SJCRH30 (cell line): ENCODE results near the gene PCDHGC4. TPM values are rescaled to one million over a fixed set of nuclear protein-coding genes. Genes with fewer than 3 reads are reported as not detected.

Experiments used
- DNase-seq, 2 experiments: peaks; one replicate each; pipeline ENCODE4 v3.0.0-alpha.2; 2015 to 2020
- H3K27ac ChIP-seq: fragments of 250-450 bp; sonication (Bioruptor Pico); 2 replicates; pipeline ENCODE4 v1.5.1; 2020; ENCODE audit warnings: mild to moderate bottlenecking, moderate library complexity
- H3K27me3 ChIP-seq: fragments of 250-450 bp; sonication (Bioruptor Pico); 2 replicates; pipeline ENCODE4 v1.5.1; 2020; ENCODE audit warnings: mild to moderate bottlenecking, moderate library complexity
- H3K36me3 ChIP-seq: fragments of 250-450 bp; sonication (Bioruptor Pico); 2 replicates; pipeline ENCODE4 v1.5.1; 2020; ENCODE audit warnings: mild to moderate bottlenecking, moderate library complexity
- H3K4me1 ChIP-seq: fragments of 250-450 bp; sonication (Bioruptor Pico); 2 replicates; pipeline ENCODE4 v1.5.1; 2020; ENCODE audit warnings: mild to moderate bottlenecking, moderate library complexity
- H3K4me3 ChIP-seq: fragments of 250-450 bp; sonication (Bioruptor Pico); 2 replicates; pipeline ENCODE4 v1.5.1; 2020; ENCODE audit warnings: mild to moderate bottlenecking, moderate library complexity
- H3K9me3 ChIP-seq: fragments of 250-450 bp; sonication (Bioruptor Pico); replicated peaks from 2 replicates; pipeline ENCODE4 v1.5.1; 2020; ENCODE audit warnings: mild to moderate bottlenecking, moderate library complexity
- total RNA-seq: library from RNA; depleted of rRNA; stranded (reverse); fragments of >200 nt; shearing (Covaris generic); gene quantifications from 2 replicates; pipeline ENCODE4 v1.2.3, GENCODE V29; 2014

Gene PCDHGC4
- total RNA-seq, 1 experiment from 2014 or later, result 3.6 TPM

DNA sequence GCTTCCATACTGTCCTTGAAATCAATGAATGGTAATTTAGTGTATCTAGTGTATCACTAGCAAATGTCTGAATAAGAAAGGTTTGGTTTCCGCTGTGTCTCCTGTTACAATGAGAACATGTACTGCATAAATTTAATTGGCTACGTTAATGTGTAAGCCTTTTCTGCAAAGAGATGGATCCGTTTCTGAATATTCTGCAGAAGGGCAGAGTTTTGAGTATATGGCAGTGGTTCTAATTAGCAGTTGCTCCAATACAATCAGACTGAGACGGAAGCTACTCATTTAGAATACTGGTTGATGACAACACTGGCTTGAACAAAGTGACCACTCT is 555 bp upstream of the PCDHGC4 start:
- DNase-seq, result no peak
- H3K27ac ChIP-seq, result no peak overlapping the region
- H3K4me3 ChIP-seq, result no peak overlapping the region

DNA sequence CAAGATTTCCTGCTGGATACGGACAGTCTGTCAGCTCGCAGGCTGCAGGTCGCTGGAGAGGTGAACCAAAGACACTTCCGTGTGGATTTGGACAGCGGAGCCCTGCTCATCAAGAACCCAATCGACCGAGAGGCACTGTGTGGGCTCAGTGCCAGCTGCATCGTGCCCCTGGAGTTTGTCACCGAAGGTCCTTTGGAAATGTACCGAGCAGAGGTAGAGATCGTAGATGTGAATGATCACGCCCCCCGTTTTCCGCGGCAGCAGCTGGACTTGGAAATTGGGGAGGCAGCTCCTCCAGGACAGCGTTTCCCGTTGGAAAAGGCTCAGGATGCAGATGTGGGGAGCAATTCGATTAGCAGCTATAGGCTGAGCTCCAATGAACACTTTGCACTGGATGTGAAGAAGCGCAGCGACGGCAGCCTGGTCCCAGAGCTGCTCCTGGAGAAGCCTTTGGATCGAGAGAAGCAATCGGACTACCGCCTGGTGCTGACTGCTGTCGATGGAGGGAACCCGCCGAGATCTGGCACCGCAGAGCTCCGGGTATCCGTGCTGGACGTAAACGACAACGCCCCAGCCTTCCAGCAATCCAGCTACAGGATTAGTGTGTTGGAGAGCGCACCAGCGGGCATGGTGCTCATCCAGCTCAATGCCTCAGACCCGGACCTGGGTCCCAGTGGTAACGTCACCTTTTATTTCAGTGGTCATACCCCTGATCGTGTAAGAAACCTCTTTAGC is 658 bp downstream of the PCDHGC4 start:
- Histone ChIP-seq H3K27ac (no peak overlapping the region), H3K27me3 (no peaks in the 10 kb centered on the region), H3K4me3 (no peak overlapping the region), H3K4me1 (no peaks in the 10 kb centered on the region), H3K36me3 (peaks cover 97% of the 10 kb centered on the region), H3K9me3 (peaks cover 18% of the 10 kb centered on the region)
- no peak for DNase-seq

More for the DNA sequence above, 555 bp upstream of the PCDHGC4 start:
- H3K9me3 ChIP-seq, result peaks cover 15% of the 10 kb centered on the region
- peaks cover 97% of the 10 kb centered on the region for H3K36me3 ChIP-seq
- H3K27me3 ChIP-seq, result no peaks in the 10 kb centered on the region
- peaks cover 6% of the 10 kb centered on the region for H3K4me1 ChIP-seq

DNA sequence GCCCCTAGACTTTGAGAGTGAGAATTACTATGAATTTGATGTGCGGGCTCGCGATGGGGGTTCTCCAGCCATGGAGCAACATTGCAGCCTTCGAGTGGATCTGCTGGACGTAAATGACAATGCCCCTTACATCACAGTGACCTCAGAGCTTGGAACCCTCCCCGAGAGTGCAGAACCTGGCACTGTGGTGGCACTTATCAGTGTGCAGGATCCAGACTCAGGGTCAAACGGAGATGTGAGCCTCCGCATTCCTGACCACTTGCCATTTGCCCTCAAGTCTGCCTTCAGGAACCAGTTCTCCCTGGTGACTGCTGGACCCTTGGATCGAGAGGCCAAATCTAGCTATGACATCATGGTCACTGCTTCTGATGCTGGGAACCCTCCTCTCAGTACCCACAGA is 1.3 kb downstream of the PCDHGC4 start:
- no peak overlapping the region for H3K4me3 ChIP-seq
- no peaks in the 10 kb centered on the region for H3K27me3 ChIP-seq
- H3K27ac ChIP-seq, result no peak overlapping the region
- H3K9me3 ChIP-seq, result peaks cover 17% of the 10 kb centered on the region
- peaks cover 97% of the 10 kb centered on the region for H3K36me3 ChIP-seq
- no peaks in the 10 kb centered on the region for H3K4me1 ChIP-seq
- no peak for DNase-seq

DNA sequence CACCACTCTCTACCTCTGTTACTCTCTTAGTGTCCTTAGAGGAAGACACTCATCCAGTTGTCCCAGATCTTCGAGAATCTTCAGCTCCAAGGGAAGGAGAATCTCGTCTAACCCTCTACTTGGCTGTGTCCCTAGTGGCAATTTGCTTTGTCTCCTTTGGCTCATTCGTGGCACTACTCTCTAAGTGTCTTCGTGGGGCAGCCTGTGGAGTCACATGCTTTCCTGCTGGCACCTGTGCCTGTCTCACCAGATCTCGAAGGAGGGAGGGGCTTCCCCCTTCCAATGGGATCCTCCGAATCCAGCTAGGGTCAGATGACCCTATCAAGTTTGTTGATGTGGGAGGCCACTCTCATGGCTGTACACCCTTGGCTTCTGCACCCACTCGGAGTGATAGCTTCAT is 2.3 kb downstream of the PCDHGC4 start:
- Histone ChIP-seq H3K27ac (no peak overlapping the region), H3K27me3 (no peaks in the 10 kb centered on the region), H3K4me3 (no peak overlapping the region), H3K36me3 (peaks cover 99% of the 10 kb centered on the region), H3K9me3 (peaks cover 13% of the 10 kb centered on the region), H3K4me1 (no peaks in the 10 kb centered on the region)
- DNase-seq, result no peak

DNA sequence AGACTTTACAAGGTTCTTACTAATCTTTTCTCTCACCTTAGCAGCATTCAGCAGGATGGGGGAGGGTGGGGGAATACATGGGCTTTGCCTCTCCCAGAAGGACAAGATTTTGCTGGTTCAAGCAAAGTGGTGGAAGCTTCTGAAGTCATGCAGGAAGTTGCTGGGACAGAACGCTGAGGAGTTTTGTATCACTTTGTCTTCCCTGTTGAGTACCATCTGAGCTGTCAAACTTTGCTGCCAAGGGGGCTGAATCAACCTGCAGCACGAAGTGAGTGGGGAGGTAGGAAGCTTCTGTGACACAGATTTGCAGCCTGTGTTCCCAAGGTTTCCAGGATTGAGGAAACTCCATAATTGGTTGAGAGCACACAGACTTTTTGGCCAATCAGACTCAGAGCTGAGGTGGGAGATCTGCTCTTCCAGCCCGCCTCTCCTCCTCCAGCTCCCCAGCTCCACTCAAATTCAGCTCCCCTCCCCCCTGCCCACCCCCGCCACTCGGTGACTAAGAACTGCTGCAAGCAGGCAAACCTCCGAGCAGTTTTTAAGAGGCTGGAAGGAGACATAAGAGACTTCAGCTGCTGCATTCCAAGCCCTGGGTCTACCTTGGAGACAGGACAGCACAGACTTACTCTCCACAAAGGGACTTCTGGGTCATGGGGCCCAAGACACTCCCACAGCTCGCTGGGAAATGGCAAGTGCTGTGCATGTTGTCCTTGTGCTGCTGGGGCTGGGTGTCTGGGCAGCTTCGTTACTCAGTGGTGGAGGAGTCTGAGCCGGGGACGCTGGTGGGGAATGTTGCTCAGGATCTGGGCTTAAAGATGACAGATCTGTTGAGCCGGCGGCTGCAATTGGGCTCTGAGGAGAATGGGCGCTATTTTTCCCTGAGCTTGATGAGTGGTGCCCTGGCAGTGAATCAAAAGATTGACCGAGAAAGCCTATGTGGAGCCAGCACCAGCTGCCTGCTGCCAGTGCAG is 4.0 kb downstream of the PCDHGC4 start, which contains the start of gene PCDHGC5:
PCDHGC5 (plus strand) TSS at position 491 of the 971 bp plus-strand sequence; CDS start at position 651, 160 bp downstream.
- Histone ChIP-seq H3K4me3 (no peak within 1 kb of the TSS), H3K4me1 (peaks cover 4% of the 10 kb centered on the region; the same call in 1 of the 2 replicates), H3K27me3 (no peaks in the 10 kb centered on the region), H3K27ac (no peak within 1 kb of the TSS), H3K9me3 (peaks cover 6% of the 10 kb centered on the region; the same call in 1 of the 2 replicates), H3K36me3 (peaks cover 83% of the 10 kb centered on the region)
- no peak for DNase-seq

DNA sequence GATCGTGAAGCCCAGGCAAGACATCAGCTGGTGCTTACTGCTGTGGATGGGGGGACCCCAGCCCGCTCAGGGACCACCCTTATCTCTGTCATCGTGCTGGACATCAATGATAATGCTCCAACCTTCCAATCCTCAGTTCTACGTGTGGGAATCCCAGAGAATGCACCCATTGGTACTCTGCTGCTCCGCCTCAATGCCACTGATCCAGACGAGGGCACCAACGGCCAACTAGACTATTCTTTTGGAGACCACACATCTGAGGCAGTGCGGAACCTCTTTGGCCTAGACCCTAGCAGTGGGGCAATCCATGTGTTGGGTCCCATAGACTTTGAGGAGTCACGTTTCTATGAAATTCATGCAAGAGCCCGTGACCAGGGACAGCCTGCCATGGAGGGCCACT is 5.0 kb downstream of the PCDHGC4 start:
- H3K4me3 ChIP-seq, result no peak overlapping the region
- 0 out of 2 replicates have a peak, but pooled peaks cover 3% of the 10 kb centered on the region for H3K9me3 ChIP-seq
- peaks cover 14% of the 10 kb centered on the region for H3K4me1 ChIP-seq
- H3K27me3 ChIP-seq, result no peaks in the 10 kb centered on the region
- H3K27ac ChIP-seq, result no peak overlapping the region
- peaks cover 83% of the 10 kb centered on the region for H3K36me3 ChIP-seq
- no peak for DNase-seq

DNA sequence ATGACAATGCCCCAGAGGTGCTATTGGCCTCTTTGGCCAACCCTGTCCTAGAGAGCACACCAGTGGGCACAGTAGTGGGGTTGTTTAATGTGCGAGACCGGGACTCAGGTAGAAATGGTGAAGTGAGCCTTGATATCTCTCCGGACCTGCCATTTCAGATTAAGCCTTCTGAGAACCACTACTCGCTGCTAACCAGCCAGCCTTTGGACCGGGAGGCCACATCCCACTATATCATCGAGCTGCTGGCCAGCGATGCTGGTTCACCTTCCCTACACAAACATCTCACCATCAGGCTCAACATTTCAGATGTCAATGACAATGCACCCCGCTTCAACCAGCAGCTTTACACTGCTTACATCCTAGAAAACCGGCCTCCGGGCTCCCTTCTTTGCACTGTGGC is 5.4 kb downstream of the PCDHGC4 start:
- no peak overlapping the region for H3K4me3 ChIP-seq
- H3K36me3 ChIP-seq, result peaks cover 79% of the 10 kb centered on the region
- no peak overlapping the region for H3K27ac ChIP-seq
- H3K9me3 ChIP-seq, result 0 out of 2 replicates have a peak, but pooled peaks cover 3% of the 10 kb centered on the region
- peaks cover 18% of the 10 kb centered on the region for H3K4me1 ChIP-seq
- no peak for DNase-seq
- no peaks in the 10 kb centered on the region for H3K27me3 ChIP-seq

DNA sequence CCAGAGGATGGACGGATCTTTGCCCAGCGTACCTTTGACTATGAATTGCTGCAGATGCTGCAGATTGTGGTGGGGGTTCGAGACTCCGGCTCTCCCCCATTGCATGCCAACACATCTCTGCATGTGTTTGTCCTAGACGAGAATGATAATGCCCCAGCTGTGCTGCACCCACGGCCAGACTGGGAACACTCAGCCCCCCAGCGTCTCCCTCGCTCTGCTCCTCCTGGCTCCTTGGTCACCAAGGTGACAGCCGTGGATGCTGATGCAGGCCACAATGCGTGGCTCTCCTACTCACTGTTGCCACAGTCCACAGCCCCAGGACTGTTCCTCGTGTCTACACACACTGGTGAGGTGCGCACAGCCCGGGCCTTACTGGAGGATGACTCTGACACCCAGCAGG is 5.9 kb downstream of the PCDHGC4 start:
- Histone ChIP-seq H3K27ac (no peak overlapping the region), H3K4me3 (no peak overlapping the region), H3K27me3 (no peaks in the 10 kb centered on the region), H3K36me3 (peaks cover 74% of the 10 kb centered on the region), H3K4me1 (peaks cover 23% of the 10 kb centered on the region), H3K9me3 (0 out of 2 replicates have a peak, but pooled peaks cover 3% of the 10 kb centered on the region)
- no peak for DNase-seq

DNA sequence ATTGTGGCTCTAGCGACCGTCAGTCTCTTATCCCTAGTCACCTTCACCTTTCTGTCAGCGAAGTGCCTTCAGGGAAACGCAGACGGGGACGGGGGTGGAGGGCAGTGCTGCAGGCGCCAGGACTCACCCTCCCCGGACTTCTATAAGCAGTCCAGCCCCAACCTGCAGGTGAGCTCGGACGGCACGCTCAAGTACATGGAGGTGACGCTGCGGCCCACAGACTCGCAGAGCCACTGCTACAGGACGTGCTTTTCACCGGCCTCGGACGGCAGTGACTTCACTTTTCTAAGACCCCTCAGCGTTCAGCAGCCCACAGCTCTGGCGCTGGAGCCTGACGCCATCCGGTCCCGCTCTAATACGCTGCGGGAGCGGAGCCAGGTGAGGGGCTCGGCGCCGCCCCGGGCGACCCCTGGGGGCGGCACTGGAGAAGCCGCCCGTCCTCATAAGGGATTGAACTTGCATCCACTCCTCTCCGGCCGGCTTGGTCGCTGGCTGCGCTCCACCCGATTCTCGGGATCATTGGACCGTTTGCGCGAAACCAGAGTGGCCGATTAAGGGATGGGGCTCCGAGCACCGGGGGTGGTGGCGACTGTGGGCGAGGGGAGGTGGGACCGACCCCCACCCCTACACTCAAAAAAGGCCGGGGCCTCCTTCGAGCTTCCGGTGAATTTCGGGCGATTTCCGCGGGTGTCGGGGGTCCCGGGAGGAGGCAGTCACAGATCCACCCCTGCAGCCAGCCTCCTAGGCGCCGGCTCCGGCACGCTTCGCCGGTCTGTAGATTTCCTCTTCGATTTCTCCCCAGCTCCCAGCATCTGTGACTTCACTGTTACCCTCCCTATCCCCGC is 6.7 kb downstream of the PCDHGC4 start:
- DNase-seq, result no peak
- H3K36me3 ChIP-seq, result peaks cover 69% of the 10 kb centered on the region
- H3K9me3 ChIP-seq, result 0 out of 2 replicates have a peak, but pooled peaks cover 3% of the 10 kb centered on the region
- no peaks in the 10 kb centered on the region for H3K27me3 ChIP-seq
- H3K4me1 ChIP-seq, result peaks cover 29% of the 10 kb centered on the region
- H3K27ac ChIP-seq, result no peak overlapping the region
- no peak overlapping the region for H3K4me3 ChIP-seq

DNA sequence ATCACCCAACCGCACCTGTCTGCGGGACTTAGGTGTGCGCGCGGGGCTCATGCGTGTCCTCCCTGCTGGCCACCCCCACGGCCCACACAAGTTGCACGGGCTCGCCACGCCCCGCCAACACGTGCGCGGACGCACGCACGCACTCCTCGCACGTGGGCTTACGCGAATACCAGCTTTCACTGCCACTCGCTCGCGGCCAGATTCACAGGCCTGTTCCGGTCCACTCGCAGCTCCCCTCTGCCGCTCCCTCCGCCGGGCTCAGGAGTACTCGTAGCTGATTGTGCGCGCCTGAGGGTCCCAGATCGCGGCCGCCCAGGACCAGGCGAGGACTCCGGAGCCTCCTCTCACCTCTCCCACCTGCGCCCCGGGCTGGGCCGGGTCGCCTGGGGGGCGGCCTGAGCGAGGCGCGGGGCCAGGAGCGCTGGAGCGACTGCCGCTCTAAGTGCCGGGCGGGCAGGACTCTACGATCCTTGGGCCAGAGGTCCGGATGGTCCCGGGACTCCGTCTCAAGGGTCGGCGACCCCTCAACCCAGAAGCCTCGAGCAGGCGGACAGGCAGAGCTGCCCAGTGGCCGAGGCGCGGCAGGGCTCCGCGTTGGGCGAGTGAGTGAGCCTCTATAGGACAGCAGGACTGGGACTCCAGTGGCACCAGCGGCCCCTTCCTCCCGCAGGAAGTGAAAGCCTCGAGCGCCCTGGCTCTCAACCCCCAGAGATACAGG is 7.5 kb downstream of the PCDHGC4 start:
- peaks cover 67% of the 10 kb centered on the region for H3K36me3 ChIP-seq
- peaks cover 31% of the 10 kb centered on the region for H3K4me1 ChIP-seq
- no peak overlapping the region for H3K27ac ChIP-seq

DNA sequence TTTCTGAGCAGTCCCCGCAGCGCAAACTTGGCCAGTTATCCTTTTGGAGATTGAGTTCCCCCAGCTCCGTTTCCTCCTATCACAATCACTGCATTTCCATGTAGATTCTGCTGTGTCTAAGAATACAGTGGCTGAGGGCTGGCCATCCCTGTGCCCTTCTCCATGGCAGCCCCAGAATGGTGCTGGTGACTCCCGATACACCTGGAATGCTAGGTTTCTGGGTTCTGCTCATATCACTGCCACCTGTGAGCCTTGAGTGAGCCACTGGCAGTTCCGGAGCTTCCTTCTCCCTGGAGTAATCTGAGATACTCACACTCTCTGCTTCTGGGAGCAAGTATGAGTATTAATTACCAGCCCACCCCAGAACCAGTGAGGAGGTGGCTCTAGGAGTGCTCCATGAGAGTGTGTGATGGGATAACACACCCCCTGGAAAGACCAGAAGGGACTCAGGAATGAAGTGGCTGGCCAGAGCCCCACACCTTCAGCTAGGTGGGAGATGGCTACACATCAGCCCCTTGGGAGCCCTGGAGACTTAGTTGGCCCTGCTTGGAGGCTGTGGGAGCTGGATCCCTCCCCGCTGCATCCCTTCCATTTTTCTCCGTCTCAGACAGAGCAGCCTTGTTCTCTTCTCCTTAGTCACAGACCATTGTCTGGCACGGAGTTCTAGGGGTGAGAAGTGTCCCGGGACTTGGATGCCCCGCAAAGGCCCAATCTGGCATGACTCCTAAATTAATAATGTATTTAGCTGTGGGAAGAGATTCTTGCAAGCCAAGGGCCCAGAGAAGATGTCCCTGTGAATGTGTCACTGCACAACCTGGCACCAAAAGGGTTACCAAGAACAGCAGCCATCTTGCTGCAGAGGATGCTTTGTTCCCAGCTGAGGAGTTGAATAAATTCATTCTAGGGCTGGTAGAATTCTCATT is 8.9 kb downstream of the PCDHGC4 start:
- Histone ChIP-seq H3K36me3 (peaks cover 65% of the 10 kb centered on the region), H3K27me3 (no peaks in the 10 kb centered on the region), H3K4me1 (peaks cover 31% of the 10 kb centered on the region), H3K9me3 (0 out of 2 replicates have a peak, but pooled peaks cover 3% of the 10 kb centered on the region), H3K27ac (0 out of 2 replicates have a peak overlapping the region, but pooled peaks have one; percentile 82), H3K4me3 (no peak overlapping the region)
- no peak for DNase-seq

More for the DNA sequence above, 7.5 kb downstream of the PCDHGC4 start:
- DNase-seq, result no peak
- Histone ChIP-seq H3K9me3 (0 out of 2 replicates have a peak, but pooled peaks cover 3% of the 10 kb centered on the region), H3K4me3 (no peak overlapping the region), H3K27me3 (no peaks in the 10 kb centered on the region)

DNA sequence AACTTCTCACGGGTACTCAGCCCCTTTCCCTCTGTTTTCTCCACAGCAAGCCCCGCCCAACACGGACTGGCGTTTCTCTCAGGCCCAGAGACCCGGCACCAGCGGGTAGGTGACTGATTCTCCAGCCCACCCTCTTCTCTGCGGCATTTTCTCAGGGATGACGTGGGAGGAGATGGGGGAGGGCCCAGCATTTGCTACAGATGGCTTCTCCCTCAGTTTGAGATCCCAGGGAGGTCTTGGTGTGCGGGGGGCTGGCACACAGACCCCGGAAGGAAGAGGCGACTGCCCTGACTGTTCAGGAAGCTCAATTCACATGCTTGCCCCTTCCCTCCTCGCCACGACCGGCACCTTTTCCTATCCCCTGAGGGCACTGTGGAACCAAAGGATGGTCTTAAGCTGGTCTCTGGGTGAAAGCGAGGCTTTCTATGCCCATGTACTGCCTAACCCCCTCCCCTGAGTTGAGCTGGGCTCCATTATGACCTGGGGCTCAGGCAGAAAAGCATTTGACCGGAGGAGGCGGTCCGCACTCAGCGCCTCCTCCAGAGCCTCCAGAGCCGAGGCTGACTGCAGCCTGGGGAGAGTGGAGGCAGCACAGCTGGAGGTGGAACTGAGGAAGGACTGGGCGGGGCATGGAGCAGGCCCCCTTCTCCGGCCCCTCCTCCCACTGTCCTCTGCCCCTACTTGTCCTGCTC is 10.1 kb downstream of the PCDHGC4 start:
- Histone ChIP-seq H3K4me1 (peaks cover 31% of the 10 kb centered on the region), H3K27me3 (no peaks in the 10 kb centered on the region), H3K9me3 (no peaks in the 10 kb centered on the region), H3K4me3 (no peak overlapping the region), H3K36me3 (peaks cover 60% of the 10 kb centered on the region), H3K27ac (peak overlapping the region; percentile 82)
- DNase-seq, result no peak
